Choroid plexus epithelial cell (primary cell): ENCODE data around the gene SCFD2.

Experiments
- DNase-seq: peaks from one replicate; pipeline ENCODE4 v3.0.0-alpha.2; 2010; ENCODE audit warnings: low read depth
- H3K4me3 ChIP-seq: 2 replicates; pipeline ENCODE4 v1.5.1; 2011; ENCODE audit warnings: low read depth, mild to moderate bottlenecking, control low read depth, low read length, moderate library complexity
- CTCF ChIP-seq: conservative IDR thresholded peaks from 2 replicates; pipeline ENCODE4 v1.5.1; 2011; ENCODE audit warnings: low read depth, mild to moderate bottlenecking, control low read depth, inconsistent platforms, low read length, moderate library complexity

SCFD2 gene

GRCh38 chr4:52843351-52843750, 522.5 kb downstream of the SCFD2 start:
- H3K4me3 ChIP-seq: no peak overlapping the region
- TF ChIP-seq CTCF: no peak
- DNase-seq: no peak

GRCh38 chr4:52842792-52843191, 523.1 kb downstream of the SCFD2 start:
- no peak overlapping the region for H3K4me3 ChIP-seq
- DNase-seq: no peak
- TF ChIP-seq CTCF: no peak

GRCh38 chr4:52841682-52842456, 524.0 kb downstream of the SCFD2 start:
- no peak for DNase-seq
- H3K4me3 ChIP-seq: no peak overlapping the region
- no peak for TF ChIP-seq CTCF

GRCh38 chr4:52840531-52841370, 525.1 kb downstream of the SCFD2 start:
- no peak for DNase-seq
- no peak overlapping the region for H3K4me3 ChIP-seq
- no peak for TF ChIP-seq CTCF

GRCh38 chr4:52838729-52839586, 526.9 kb downstream of the SCFD2 start:
- H3K4me3 ChIP-seq: no peak overlapping the region
- TF ChIP-seq CTCF: no peak

GRCh38 chr4:52837716-52838558, 527.9 kb downstream of the SCFD2 start:
- no peak overlapping the region for H3K4me3 ChIP-seq
- peak; percentile 70 for DNase-seq

More at GRCh38 chr4:52838729-52839586, 526.9 kb downstream of the SCFD2 start:
- DNase-seq: no peak

More at GRCh38 chr4:52837716-52838558, 527.9 kb downstream of the SCFD2 start:
- no peak for TF ChIP-seq CTCF
